GM12878 (cell line): ENCODE measurements around the gene NAALADL1. TPM values are rescaled to one million over a fixed set of nuclear protein-coding genes. Genes with fewer than 3 reads are reported as not detected.

Source experiments
- ATAC-seq: fragments of 200-7000 bp; cut with Tn5 transposase; 3 replicates; pipeline ENCODE4 v1.9.1; 2020; ENCODE audit warnings: mild to moderate bottlenecking, moderate library complexity
- BruUV-seq: library from RNA; stranded (reverse); fragments of 400-500 nt; replicated peaks from 2 replicates; lab custom pipeline; 2021; lab: Mats Ljungman, UMichigan
- CTCF ChIA-PET: fragments of 300-600 bp; sonication (Branson Sonifier 250); formaldehyde crosslinking; extraction: SDS; loops from one replicate; lab custom pipeline; 2021; ENCODE audit warnings: inconsistent platforms; lab: Yijun Ruan, JAX
- POLR2A ChIA-PET: fragments of 350-600 bp; formaldehyde crosslinking; extraction: SDS; loops from one replicate; lab custom pipeline; 2021; ENCODE audit warnings: inconsistent platforms; lab: Charles Lee
- RAD21 ChIA-PET: fragments of 300-600 bp; sonication (Branson Sonifier 250); formaldehyde crosslinking; loops from one replicate; lab custom pipeline; 2023; ENCODE audit warnings: antibody characterized with exemption; ENCODE audit not compliant: unreplicated experiment; lab: Charles Lee
- SMC1A ChIA-PET: fragments of 300-600 bp; sonication (Branson Sonifier 250); formaldehyde crosslinking; loops from one replicate; lab custom pipeline; 2023; ENCODE audit not compliant: unreplicated experiment, uncharacterized antibody; lab: Charles Lee
- DNase-seq: peaks from one replicate; pipeline ENCODE4 v3.0.0-alpha.2; 2011; ENCODE audit warnings: low read depth, low spot score
- FAIRE-seq: peaks from 3 replicates; lab custom pipeline; 2011; peaks lifted over from hg19 to GRCh38; lab: Jason Lieb, UNC
- H2AFZ ChIP-seq: 2 replicates; pipeline ENCODE4 v1.6.0; 2011; ENCODE audit warnings: low read depth, low read length, control low read depth; ENCODE audit not compliant: control insufficient read depth
- H3K27ac ChIP-seq: 2 replicates; pipeline ENCODE4 v1.5.1; 2011; ENCODE audit warnings: control low read depth; ENCODE audit not compliant: control insufficient read depth, insufficient read depth
- H3K27me3 ChIP-seq, 2 experiments: replicated peaks in 1 of 2; 2 replicates each; pipeline versions ENCODE4 v1.6.0 to v1.6.1; 2011; ENCODE audit warnings: low read length in 1 of 2; ENCODE audit not compliant: control insufficient read depth in 2 of 2, insufficient read depth in 2 of 2
- H3K36me3 ChIP-seq, 2 experiments: 2 replicates each; pipeline ENCODE4 v1.5.1; 2011; ENCODE audit warnings: low read length in 1 of 2; ENCODE audit not compliant: control insufficient read depth in 2 of 2, insufficient read depth in 2 of 2
- H3K4me1 ChIP-seq: 2 replicates; pipeline ENCODE4 v1.6.1; 2011; ENCODE audit warnings: mild to moderate bottlenecking, low read length, moderate library complexity, mixed read lengths; ENCODE audit not compliant: control insufficient read depth, insufficient read depth
- H3K4me2 ChIP-seq: 2 replicates; pipeline ENCODE4 v1.6.0; 2011; ENCODE audit warnings: control low read depth; ENCODE audit not compliant: control insufficient read depth, insufficient read depth
- H3K4me3 ChIP-seq: fragments of 200-600 bp; sonication (generic); 2 replicates; pipeline ENCODE4 v1.5.1; 2016
- H3K79me2 ChIP-seq: 2 replicates; pipeline ENCODE4 v1.6.0; 2011; ENCODE audit warnings: low read length; ENCODE audit not compliant: control insufficient read depth, insufficient read depth
- H3K9ac ChIP-seq: 2 replicates; pipeline ENCODE4 v1.8.0; 2011; ENCODE audit warnings: low read length, control low read depth, mixed read lengths; ENCODE audit not compliant: control insufficient read depth, insufficient read depth
- H3K9me3 ChIP-seq: replicated peaks from 3 replicates; pipeline ENCODE4 v1.5.1; 2011; ENCODE audit warnings: mild to moderate bottlenecking, low read length; ENCODE audit not compliant: control insufficient read depth, insufficient read depth
- H4K20me1 ChIP-seq: 2 replicates; pipeline ENCODE4 v1.6.0; 2011; ENCODE audit not compliant: control insufficient read depth, insufficient read depth
- BHLHE40 ChIP-seq, 2 experiments: fragments of 450-650 bp in 1 of 2; IDR thresholded peaks; 2 replicates each; pipeline ENCODE4 v1.6.1; 2011 to 2017; ENCODE audit warnings: low read depth in 2 of 2, borderline replicate concordance in 1 of 2, improper control_type of control experiment in 1 of 2, low read length in 1 of 2, mild to moderate bottlenecking in 1 of 2
- CHD1 ChIP-seq: IDR thresholded peaks from 2 replicates; pipeline ENCODE4 v1.6.1; 2012; ENCODE audit warnings: low read depth, low read length, improper control_type of control experiment
- IRF4 ChIP-seq: IDR thresholded peaks from 2 replicates; pipeline ENCODE4 v1.6.1; 2011; ENCODE audit warnings: low read depth, low read length
- NFYB ChIP-seq: IDR thresholded peaks from 2 replicates; pipeline ENCODE4 v1.6.1; 2011; ENCODE audit warnings: low read depth, mild to moderate bottlenecking, low read length, improper control_type of control experiment, moderate library complexity; ENCODE audit not compliant: insufficient read depth
- NR2C1 ChIP-seq: fragments of 450-650 bp; IDR thresholded peaks from 2 replicates; pipeline ENCODE4 v1.6.1; 2017; ENCODE audit warnings: antibody characterized with exemption, mild to moderate bottlenecking, moderate library complexity
- PAX8 ChIP-seq: fragments of 450-650 bp; IDR thresholded peaks from 2 replicates; pipeline ENCODE4 v1.6.1; 2017; ENCODE audit warnings: mild to moderate bottlenecking, moderate library complexity
- RBBP5 ChIP-seq: fragments of 200-600 bp; sonication (generic); conservative IDR thresholded peaks from 2 replicates; pipeline ENCODE4 v1.6.1; 2016
- RCOR1 ChIP-seq: conservative IDR thresholded peaks from 2 replicates; pipeline ENCODE4 v1.6.1; 2012; ENCODE audit warnings: low read depth, low read length, improper control_type of control experiment
- SIN3A ChIP-seq: IDR thresholded peaks from 2 replicates; pipeline ENCODE4 v1.6.1; 2012; ENCODE audit warnings: low read depth, low read length, improper control_type of control experiment
- WGBS: methylation state at CpG from one replicate; pipeline ENCODE4 v1.1.6; 2016; ENCODE audit warnings: low lambda C conversion rate; ENCODE audit not compliant: insufficient replicate concordance, insufficient coverage; ENCODE audit errors: missing lambda C conversion rate; 5-methylcytosine and 5-hydroxymethylcytosine counted together
- in situ Hi-C: fragments of 300-500 bp; cut with MboI; formaldehyde crosslinking; loops from 9 replicates; pipeline ENCODE4 v1.14.3; 2018; ENCODE audit warnings: mixed read lengths
- intact Hi-C: fragments of 100-400 bp; cut with micrococcal nuclease; formaldehyde crosslinking; loops from one replicate; pipeline ENCODE4 v1.14.2; 2022; ENCODE audit not compliant: unreplicated experiment
- polyA plus RNA-seq, 11 experiments: library from polyadenylated mRNA; depleted of rRNA in 4 of 11; unstranded in 6 of 11; stranded (reverse) in 5 of 11; fragments of >200 nt; fragmentation: Nextera tagmentation in 4 of 11; fragmentation: Illumina TruSeq in 1 of 11; extraction: Ambion mirVana in 4 of 11; extraction: Trizol in 1 of 11; gene quantifications; 1 replicate in 1 of 11; 2 replicates in 10 of 11; pipeline versions ENCODE4 v1.2.1 to v1.2.3, GENCODE V29; 2011 to 2016; ENCODE audit warnings: inconsistent platforms in 2 of 11, missing spikeins in 2 of 11, low read depth in 1 of 11
- total RNA-seq, 4 experiments: library from RNA; depleted of rRNA in 3 of 4; stranded (reverse); fragments of >200 nt in 3 of 4; fragmentation: Illumina TruSeq in 1 of 4; extraction: Trizol in 1 of 4; gene quantifications; 2 replicates each; pipeline versions ENCODE4 v1.2.1 to v1.2.3, GENCODE V29; 2013 to 2021

NAALADL1 gene
- total and polyA plus RNA-seq, 10 of the 15 experiments (the other 5 are each of a cell fraction or from before 2014, with no cell fraction given) = 0.77 to 5.5 (median 1.5) TPM

- no peak overlapping the region for H3K4me3 ChIP-seq
- BruUV-seq = no TSS peak
- H3K4me1 ChIP-seq = peaks cover 14% of the 10 kb centered on the region
- H3K27ac ChIP-seq = no peak overlapping the region
- 77% methylated on average over 11 of the region's 11 CpGs for WGBS
- no peak overlapping the region for H2AFZ ChIP-seq
- DNase-seq (no peak), FAIRE-seq (no peak)
- H3K9me3 ChIP-seq = no peaks in the 10 kb centered on the region
- no peaks in the 10 kb centered on the region for H3K79me2 ChIP-seq
- no peaks in the 10 kb centered on the region for H4K20me1 ChIP-seq
- intact Hi-C loops = no loop called here
- H3K27me3 ChIP-seq = no peaks in the 10 kb centered on the region
- ChIA-PET RAD21 (no interaction called here), POLR2A (no interaction called here)
- no peak overlapping the region for H3K4me2 ChIP-seq
- TF ChIP-seq NR2C1 = no peak
- TF ChIP-seq CHD1 = no peak
- TF ChIP-seq IRF4 = no peak
- TF ChIP-seq, all 136 proteins: peak for 0
- H3K36me3 ChIP-seq = peaks cover 0 to 4% of the 10 kb centered on the region in 2 experiments; a peak in 1 of 4 replicates
- no peak overlapping the region for H3K9ac ChIP-seq
- CTCF ChIA-PET = interaction anchor here (0.6 to 1.1 kb wide), 3 partner anchors 23 to 82 kb away, joined by 3 read pairs; partner anchors contain the start of gene ZNHIT2
- ATAC-seq = no peak
- SMC1A ChIA-PET = no interaction called here
- in situ Hi-C loops = no loop called here
Measured at GRCh38 chr11:65035579-65035978, 22.8 kb downstream of the NAALADL1 start.

GRCh38 chr11:65034423-65034822 is 23.9 kb downstream of the NAALADL1 start:
- H3K9ac ChIP-seq = no peak overlapping the region
- DNase-seq = no peak
- intact Hi-C loops = no loop called here
- H4K20me1 ChIP-seq = no peaks in the 10 kb centered on the region
- in situ Hi-C loops = no loop called here
- no peak for TF ChIP-seq BHLHE40 (IDR thresholded peaks at IDR 0.05; ENCODE audit: borderline replicate concordance in 1 of 2, low read depth in 2 of 2, low read length in 1 of 2)
- TF ChIP-seq SIN3A = no peak
- no peak for TF ChIP-seq RBBP5
- no peak for TF ChIP-seq PAX8
- no peak for TF ChIP-seq RCOR1
- no peak for TF ChIP-seq NFYB
- TF ChIP-seq, all 136 proteins: peak for 0
- Histone ChIP-seq H3K27ac (no peak overlapping the region), H3K36me3 (peaks cover 0 to 4% of the 10 kb centered on the region in 2 experiments; a peak in 1 of 4 replicates), H3K79me2 (no peaks in the 10 kb centered on the region), H3K4me2 (no peak overlapping the region), H2AFZ (no peak overlapping the region), H3K9me3 (no peaks in the 10 kb centered on the region), H3K27me3 (no peaks in the 10 kb centered on the region), H3K4me1 (peaks cover 6% of the 10 kb centered on the region), H3K4me3 (no peak overlapping the region)
- ChIA-PET SMC1A (interaction anchor here (0.9 kb wide), 1 partner anchor 56 kb away, joined by 3 read pairs; no protein-coding TSS in a partner anchor), POLR2A (no interaction called here), RAD21 (no interaction called here), CTCF (interaction anchor here (0.9 kb wide), 1 partner anchor 65 kb away, joined by 3 read pairs; no protein-coding TSS in a partner anchor)
- WGBS = 94% methylated on average over 2 of the region's 2 CpGs
- ATAC-seq = no peak
- FAIRE-seq = no peak
- no TSS peak for BruUV-seq
